Measurements from ENCODE around the gene CNN3. TPM values are rescaled to one million over a fixed set of nuclear protein-coding genes. Genes with fewer than 3 reads are reported as not detected.

Gene CNN3
- 100 to 1,000 TPM; 275 to 308 TPM for total RNA-seq
- polyA plus RNA-seq (2013, experiment 1 of 2): 390 TPM
- 405 TPM for polyA plus RNA-seq (2013, experiment 2 of 2)
- long read RNA-seq, experiment 1, transcript CNN3-201 (7 exons, 2,165 nt): major isoform, 78 of 120 reads
- long read RNA-seq, experiment 1, partial matches to known transcripts: 10 of 120 reads
- long read RNA-seq, experiment 1, other reads (novel, unspliced or antisense): 26 of 120 reads
- long read RNA-seq, experiment 2, transcript CNN3-201 (7 exons, 2,165 nt): major isoform, 994 of 1,050 reads
- long read RNA-seq, experiment 2, transcript CNN3-202 (6 exons, 1,974 nt): minor isoform, 5 of 1,050 reads
- long read RNA-seq, experiment 2, partial matches to known transcripts: 20 of 1,050 reads
- long read RNA-seq, experiment 2, other reads (novel, unspliced or antisense): 24 of 1,050 reads
- long read RNA-seq, experiment 3, transcript CNN3-201 (7 exons, 2,165 nt): major isoform, 1,854 of 1,939 reads
- long read RNA-seq, experiment 3, transcript CNN3-202 (6 exons, 1,974 nt): minor isoform, 5 of 1,939 reads
- long read RNA-seq, experiment 3, partial matches to known transcripts: 15 of 1,939 reads
- long read RNA-seq, experiment 3, other reads (novel, unspliced or antisense): 63 of 1,939 reads
- long read RNA-seq, experiment 4, transcript CNN3-201 (7 exons, 2,165 nt): major isoform, 66 of 83 reads
- long read RNA-seq, experiment 4, partial matches to known transcripts: 13 of 83 reads
- long read RNA-seq, experiment 4, other reads (novel, unspliced or antisense): 3 of 83 reads

- no peaks in the 10 kb centered on the region for H3K27me3 Mint-ChIP-seq (ENCODE audit: insufficient read depth)
- H3K27ac ChIP-seq (ENCODE audit: low read depth, low read length): peak within 1 kb of the TSS; percentile 100
- 0 to 2% methylated on average over 10 to 57 of the region's 57 CpGs for WGBS, 2 experiments (ENCODE audit: insufficient coverage in 1 of 2, insufficient read length in 1 of 2)
- peaks cover 27% of the 10 kb centered on the region for H3K36me3 ChIP-seq (ENCODE audit: control insufficient read depth, insufficient read depth, low read length)
- H3K4me1 ChIP-seq (ENCODE audit: control insufficient read depth, insufficient read depth, low read length): peaks cover 13% of the 10 kb centered on the region
- peaks cover 17% of the 10 kb centered on the region for H3K36me3 Mint-ChIP-seq (ENCODE audit: low read depth)
- H3K9me3 Mint-ChIP-seq: no peaks in the 10 kb centered on the region
- H3K27me3 ChIP-seq (ENCODE audit: control insufficient read depth, insufficient read depth, low read length, poor library complexity, severe bottlenecking): no peaks in the 10 kb centered on the region
- H3K4me3 ChIP-seq (ENCODE audit: low read length): peak within 1 kb of the TSS; percentile 99
- H3K9ac ChIP-seq (ENCODE audit: extremely low read depth, low read length, poor library complexity, severe bottlenecking): peak within 1 kb of the TSS; percentile 100
- H3K4me1 Mint-ChIP-seq: peaks cover 47% of the 10 kb centered on the region
- no peaks in the 10 kb centered on the region for H3K9me3 ChIP-seq (ENCODE audit: control insufficient read depth, low read length)
- H3K4me3 Mint-ChIP-seq: peak within 1 kb of the TSS; percentile 99
- TF ChIP-seq, protein P1, sequence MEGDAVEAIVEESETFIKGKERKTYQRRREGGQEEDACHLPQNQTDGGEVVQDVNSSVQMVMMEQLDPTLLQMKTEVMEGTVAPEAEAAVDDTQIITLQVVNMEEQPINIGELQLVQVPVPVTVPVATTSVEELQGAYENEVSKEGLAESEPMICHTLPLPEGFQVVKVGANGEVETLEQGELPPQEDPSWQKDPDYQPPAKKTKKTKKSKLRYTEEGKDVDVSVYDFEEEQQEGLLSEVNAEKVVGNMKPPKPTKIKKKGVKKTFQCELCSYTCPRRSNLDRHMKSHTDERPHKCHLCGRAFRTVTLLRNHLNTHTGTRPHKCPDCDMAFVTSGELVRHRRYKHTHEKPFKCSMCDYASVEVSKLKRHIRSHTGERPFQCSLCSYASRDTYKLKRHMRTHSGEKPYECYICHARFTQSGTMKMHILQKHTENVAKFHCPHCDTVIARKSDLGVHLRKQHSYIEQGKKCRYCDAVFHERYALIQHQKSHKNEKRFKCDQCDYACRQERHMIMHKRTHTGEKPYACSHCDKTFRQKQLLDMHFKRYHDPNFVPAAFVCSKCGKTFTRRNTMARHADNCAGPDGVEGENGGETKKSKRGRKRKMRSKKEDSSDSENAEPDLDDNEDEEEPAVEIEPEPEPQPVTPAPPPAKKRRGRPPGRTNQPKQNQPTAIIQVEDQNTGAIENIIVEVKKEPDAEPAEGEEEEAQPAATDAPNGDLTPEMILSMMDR (conservative IDR thresholded peaks at IDR 0.05): no peak
- peak within 1 kb of the TSS; percentile 100 for H3K27ac Mint-ChIP-seq
- peak; percentile 97 for DNase-seq
Measured at GRCh38 chr1:94926915-94927404, at the start of gene CNN3. Gene CNN3 (minus strand): TSS chr1:94927110. CDS start chr1:94926894, 216 bp downstream.

- Mint-ChIP-seq H3K36me3 (ENCODE audit: low read depth) (no peaks in the 10 kb centered on the region), H3K4me1 (peaks cover 15% of the 10 kb centered on the region), H3K27me3 (ENCODE audit: insufficient read depth) (no peaks in the 10 kb centered on the region), H3K4me3 (no peak overlapping the region), H3K9me3 (peaks cover 1% of the 10 kb centered on the region), H3K27ac (no peak overlapping the region)
- Histone ChIP-seq H3K9me3 (ENCODE audit: control insufficient read depth, low read length) (peaks cover 5% of the 10 kb centered on the region), H3K4me3 (ENCODE audit: low read length) (no peak overlapping the region), H3K36me3 (ENCODE audit: control insufficient read depth, insufficient read depth, low read length) (no peaks in the 10 kb centered on the region), H3K27ac (ENCODE audit: low read depth, low read length) (no peak overlapping the region), H3K9ac (ENCODE audit: extremely low read depth, low read length, poor library complexity, severe bottlenecking) (no peak overlapping the region), H3K4me1 (ENCODE audit: control insufficient read depth, insufficient read depth, low read length) (no peaks in the 10 kb centered on the region), H3K27me3 (ENCODE audit: control insufficient read depth, insufficient read depth, low read length, poor library complexity, severe bottlenecking) (no peaks in the 10 kb centered on the region)
- WGBS, 2 experiments (ENCODE audit: insufficient coverage in 1 of 2, insufficient read length in 1 of 2): 85 to 90% methylated on average over 1 of the region's 1 CpG
- TF ChIP-seq, protein P1 (conservative IDR thresholded peaks at IDR 0.05): no peak
- no peak for DNase-seq
Measured at GRCh38 chr1:94974824-94975223, 47.9 kb upstream of the CNN3 start.

GRCh38 chr1:94974241-94974640 lies 47.3 kb upstream of the CNN3 start:
- Mint-ChIP-seq H3K36me3 (ENCODE audit: low read depth) (no peaks in the 10 kb centered on the region), H3K27me3 (ENCODE audit: insufficient read depth) (no peaks in the 10 kb centered on the region), H3K27ac (no peak overlapping the region), H3K4me1 (peaks cover 15% of the 10 kb centered on the region), H3K9me3 (peaks cover 1% of the 10 kb centered on the region), H3K4me3 (no peak overlapping the region)
- H3K27me3 ChIP-seq (ENCODE audit: control insufficient read depth, insufficient read depth, low read length, poor library complexity, severe bottlenecking): no peaks in the 10 kb centered on the region
- H3K4me3 ChIP-seq (ENCODE audit: low read length): no peak overlapping the region
- WGBS, 2 experiments (ENCODE audit: insufficient coverage in 1 of 2, insufficient read length in 1 of 2): 92% methylated on average over 1 of the region's 1 CpG; no CpG with 5 or more reads in 1 of the 2 experiments
- peaks cover 5% of the 10 kb centered on the region for H3K9me3 ChIP-seq (ENCODE audit: control insufficient read depth, low read length)
- H3K27ac ChIP-seq (ENCODE audit: low read depth, low read length): no peak overlapping the region
- no peaks in the 10 kb centered on the region for H3K4me1 ChIP-seq (ENCODE audit: control insufficient read depth, insufficient read depth, low read length)
- H3K36me3 ChIP-seq (ENCODE audit: control insufficient read depth, insufficient read depth, low read length): no peaks in the 10 kb centered on the region
- no peak for DNase-seq
- H3K9ac ChIP-seq (ENCODE audit: extremely low read depth, low read length, poor library complexity, severe bottlenecking): no peak overlapping the region
- TF ChIP-seq, protein P1 (conservative IDR thresholded peaks at IDR 0.05): no peak

Data from endodermal cell (in vitro differentiated cells).